ENCODE results near the gene TRIML1. TPM values are rescaled to one million over a fixed set of nuclear protein-coding genes. Genes with fewer than 3 reads are reported as not detected.

Gene TRIML1
- total RNA-seq, 1 donor from 2014 or later, result not detected

DNA sequence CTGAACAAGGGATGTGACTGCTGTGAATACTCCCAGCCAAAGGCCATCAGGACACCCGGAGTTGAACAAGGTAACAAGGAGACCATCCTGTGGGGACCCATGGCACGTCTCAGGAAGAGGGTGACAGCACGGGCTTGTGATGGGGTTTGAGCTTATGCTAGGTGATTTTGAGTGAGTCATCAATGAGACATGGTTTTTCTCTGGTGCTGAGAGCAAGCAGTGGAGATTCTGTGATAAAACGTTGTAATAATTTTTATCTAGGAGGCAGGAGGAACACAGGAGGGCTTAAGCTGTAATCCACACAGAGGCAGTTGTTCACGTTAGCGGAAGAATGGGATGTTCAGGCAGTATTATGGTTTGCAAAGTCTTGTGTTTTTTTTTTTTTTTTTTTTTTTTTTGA is 36.0 kb downstream of the TRIML1 start:
- Mint-ChIP-seq H3K4me1 (ENCODE audit: unreplicated experiment) (peaks cover 5% of the 10 kb centered on the region), H3K27ac (ENCODE audit: unreplicated experiment) (no peak overlapping the region), H3K27me3 (ENCODE audit: unreplicated experiment) (no peaks in the 10 kb centered on the region), H3K4me3 (ENCODE audit: unreplicated experiment) (no peak overlapping the region), H3K36me3 (ENCODE audit: unreplicated experiment) (no peaks in the 10 kb centered on the region), H3K9me3 (ENCODE audit: unreplicated experiment) (no peaks in the 10 kb centered on the region)
- TF ChIP-seq, protein P1, sequence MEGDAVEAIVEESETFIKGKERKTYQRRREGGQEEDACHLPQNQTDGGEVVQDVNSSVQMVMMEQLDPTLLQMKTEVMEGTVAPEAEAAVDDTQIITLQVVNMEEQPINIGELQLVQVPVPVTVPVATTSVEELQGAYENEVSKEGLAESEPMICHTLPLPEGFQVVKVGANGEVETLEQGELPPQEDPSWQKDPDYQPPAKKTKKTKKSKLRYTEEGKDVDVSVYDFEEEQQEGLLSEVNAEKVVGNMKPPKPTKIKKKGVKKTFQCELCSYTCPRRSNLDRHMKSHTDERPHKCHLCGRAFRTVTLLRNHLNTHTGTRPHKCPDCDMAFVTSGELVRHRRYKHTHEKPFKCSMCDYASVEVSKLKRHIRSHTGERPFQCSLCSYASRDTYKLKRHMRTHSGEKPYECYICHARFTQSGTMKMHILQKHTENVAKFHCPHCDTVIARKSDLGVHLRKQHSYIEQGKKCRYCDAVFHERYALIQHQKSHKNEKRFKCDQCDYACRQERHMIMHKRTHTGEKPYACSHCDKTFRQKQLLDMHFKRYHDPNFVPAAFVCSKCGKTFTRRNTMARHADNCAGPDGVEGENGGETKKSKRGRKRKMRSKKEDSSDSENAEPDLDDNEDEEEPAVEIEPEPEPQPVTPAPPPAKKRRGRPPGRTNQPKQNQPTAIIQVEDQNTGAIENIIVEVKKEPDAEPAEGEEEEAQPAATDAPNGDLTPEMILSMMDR (IDR thresholded peaks at IDR 0.05), result no peak
- DNase-seq (ENCODE audit: extremely low spot score, unreplicated experiment), result no peak

DNA sequence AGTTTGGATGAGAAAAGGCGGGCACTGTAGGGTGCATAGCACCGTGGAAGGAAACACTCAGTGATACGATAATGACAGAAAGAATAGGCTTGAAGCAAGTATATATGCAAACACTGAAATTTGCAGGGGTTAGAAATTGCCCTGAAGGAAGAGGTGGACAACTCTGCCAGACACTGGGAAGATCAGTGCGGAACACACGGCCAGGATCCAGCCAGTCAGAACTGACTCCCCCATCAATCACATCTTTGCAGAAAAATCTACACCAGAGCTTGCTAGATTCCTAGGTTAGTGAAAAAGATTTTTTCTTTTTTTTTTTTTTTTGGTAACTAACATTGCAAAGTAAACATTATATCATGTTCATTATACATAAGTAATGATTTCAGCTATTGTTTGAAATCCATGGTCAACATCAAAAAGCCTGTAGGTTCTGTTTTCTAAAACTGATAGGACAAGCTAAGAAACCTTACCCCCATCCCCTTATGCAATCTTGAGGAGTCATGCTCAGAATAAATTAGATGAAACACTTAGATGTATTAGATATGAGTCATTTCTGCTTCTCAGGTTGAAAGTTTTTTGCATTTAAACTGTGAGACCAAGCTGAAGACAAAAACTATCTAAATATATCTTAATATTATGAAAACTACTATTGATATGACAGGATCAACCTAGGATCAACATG is 38.9 kb downstream of the TRIML1 start:
- no peak for DNase-seq (ENCODE audit: extremely low spot score, unreplicated experiment)
- TF ChIP-seq, protein P1 (IDR thresholded peaks at IDR 0.05), result no peak
- no peak overlapping the region for H3K4me3 Mint-ChIP-seq (ENCODE audit: unreplicated experiment)
- no peak overlapping the region for H3K27ac Mint-ChIP-seq (ENCODE audit: unreplicated experiment)
- H3K9me3 Mint-ChIP-seq (ENCODE audit: unreplicated experiment), result no peaks in the 10 kb centered on the region
- peaks cover 5% of the 10 kb centered on the region for H3K4me1 Mint-ChIP-seq (ENCODE audit: unreplicated experiment)
- no peaks in the 10 kb centered on the region for H3K27me3 Mint-ChIP-seq (ENCODE audit: unreplicated experiment)
- no peaks in the 10 kb centered on the region for H3K36me3 Mint-ChIP-seq (ENCODE audit: unreplicated experiment)

DNA sequence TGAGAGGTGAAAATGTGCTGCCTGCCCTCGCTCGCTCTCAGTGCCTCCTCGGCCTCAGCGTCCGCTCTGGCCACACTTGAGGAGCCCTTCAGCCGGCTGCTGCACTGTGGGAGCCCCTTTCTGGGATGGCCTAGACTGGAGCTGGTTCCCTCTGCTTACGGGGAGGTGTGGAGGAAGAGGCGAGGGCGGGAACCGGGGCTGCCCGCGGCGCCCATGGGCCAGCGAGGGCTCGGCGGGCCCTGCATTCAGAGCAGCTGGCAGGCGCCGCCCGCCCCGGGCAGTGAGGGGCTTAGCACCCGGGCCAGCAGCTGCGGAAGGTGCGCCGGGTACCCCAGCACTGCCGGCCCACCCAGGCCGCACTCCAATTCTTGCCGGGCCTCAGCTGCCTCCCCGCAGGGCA is 39.6 kb downstream of the TRIML1 start:
- TF ChIP-seq, protein P1 (IDR thresholded peaks at IDR 0.05), result no peak
- no peak overlapping the region for H3K4me3 Mint-ChIP-seq (ENCODE audit: unreplicated experiment)
- no peaks in the 10 kb centered on the region for H3K27me3 Mint-ChIP-seq (ENCODE audit: unreplicated experiment)
- DNase-seq (ENCODE audit: extremely low spot score, unreplicated experiment), result no peak
- no peaks in the 10 kb centered on the region for H3K36me3 Mint-ChIP-seq (ENCODE audit: unreplicated experiment)
- no peak overlapping the region for H3K27ac Mint-ChIP-seq (ENCODE audit: unreplicated experiment)
- no peaks in the 10 kb centered on the region for H3K9me3 Mint-ChIP-seq (ENCODE audit: unreplicated experiment)
- peaks cover 5% of the 10 kb centered on the region for H3K4me1 Mint-ChIP-seq (ENCODE audit: unreplicated experiment)

DNA sequence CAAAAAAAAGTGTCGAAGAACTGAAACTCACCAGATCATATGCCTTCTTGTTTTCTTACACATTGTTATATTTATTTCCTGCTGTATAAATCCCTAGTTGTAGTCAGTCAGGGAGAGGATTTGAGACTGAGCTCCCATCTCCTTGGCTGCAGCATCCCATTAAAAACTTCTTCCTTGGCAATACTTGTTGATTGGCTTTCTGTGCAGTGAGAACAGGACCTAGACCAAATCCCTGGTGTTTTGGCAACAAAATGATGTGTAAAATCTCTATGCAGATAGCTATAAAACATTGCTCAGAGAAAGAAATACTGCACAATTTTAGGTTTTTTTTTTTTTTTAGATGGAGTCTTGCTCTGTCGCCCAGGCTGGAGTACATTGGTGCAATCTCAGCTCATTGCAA is 47.9 kb downstream of the TRIML1 start:
- peaks cover 8% of the 10 kb centered on the region for H3K4me1 Mint-ChIP-seq (ENCODE audit: unreplicated experiment)
- H3K4me3 Mint-ChIP-seq (ENCODE audit: unreplicated experiment), result no peak overlapping the region
- no peaks in the 10 kb centered on the region for H3K36me3 Mint-ChIP-seq (ENCODE audit: unreplicated experiment)
- no peak for DNase-seq (ENCODE audit: extremely low spot score, unreplicated experiment)
- H3K9me3 Mint-ChIP-seq (ENCODE audit: unreplicated experiment), result no peaks in the 10 kb centered on the region
- TF ChIP-seq, protein P1 (IDR thresholded peaks at IDR 0.05), result no peak
- H3K27ac Mint-ChIP-seq (ENCODE audit: unreplicated experiment), result no peak overlapping the region
- H3K27me3 Mint-ChIP-seq (ENCODE audit: unreplicated experiment), result no peaks in the 10 kb centered on the region

DNA sequence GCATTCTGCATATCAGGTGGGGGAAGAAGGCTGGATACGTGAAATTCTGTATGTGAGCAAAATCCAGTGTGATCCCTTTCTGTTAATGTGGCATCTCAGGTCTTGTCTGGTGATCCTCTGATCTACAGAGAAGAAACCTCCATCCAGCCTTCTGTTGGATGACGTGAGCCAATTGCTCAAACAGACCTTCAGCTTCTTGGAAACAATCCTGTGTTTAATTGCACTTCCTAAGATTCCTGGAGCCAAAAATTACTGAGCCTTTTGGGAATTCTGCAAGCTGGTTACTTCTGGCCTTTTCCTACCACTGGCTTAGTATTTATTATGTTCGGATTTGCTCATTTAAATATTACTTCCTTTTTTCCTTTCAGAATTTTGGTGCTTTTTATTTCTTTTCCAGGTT is 51.2 kb downstream of the TRIML1 start:
- H3K4me3 Mint-ChIP-seq (ENCODE audit: unreplicated experiment), result no peak overlapping the region
- DNase-seq (ENCODE audit: extremely low spot score, unreplicated experiment), result no peak
- no peaks in the 10 kb centered on the region for H3K27me3 Mint-ChIP-seq (ENCODE audit: unreplicated experiment)
- TF ChIP-seq, protein P1 (IDR thresholded peaks at IDR 0.05), result no peak
- no peak overlapping the region for H3K27ac Mint-ChIP-seq (ENCODE audit: unreplicated experiment)
- no peaks in the 10 kb centered on the region for H3K9me3 Mint-ChIP-seq (ENCODE audit: unreplicated experiment)
- peaks cover 8% of the 10 kb centered on the region for H3K4me1 Mint-ChIP-seq (ENCODE audit: unreplicated experiment)
- H3K36me3 Mint-ChIP-seq (ENCODE audit: unreplicated experiment), result no peaks in the 10 kb centered on the region

Measured in osteocyte (in vitro differentiated cells).